ELR (cell line): ENCODE results near the gene PXDN.
A peak's percentile ranks its signal among the peaks of the same experiment; 100 is the strongest.
"Not testable (repeated sequence)": the region's sequence is repeated elsewhere in the genome, so short reads cannot be mapped to it uniquely, and the experiment has no call there.

Experiments used
- DNase-seq: peaks from one replicate; pipeline ENCODE4 v3.0.0-alpha.2; 2015; ENCODE audit warnings: low read depth

Gene PXDN

GRCh38 chr2:1702186-1702565 lies 42.1 kb downstream of the PXDN start:
- DNase-seq = no peak

- no peak for DNase-seq
These were observed 42.6 kb downstream of the PXDN start for GRCh38 chr2:1701556-1702185.

GRCh38 chr2:1701020-1701419 lies 43.3 kb downstream of the PXDN start:
- no peak for DNase-seq

GRCh38 chr2:1700427-1700826 lies 43.9 kb downstream of the PXDN start:
- not testable (repeated sequence) for DNase-seq

DNA sequence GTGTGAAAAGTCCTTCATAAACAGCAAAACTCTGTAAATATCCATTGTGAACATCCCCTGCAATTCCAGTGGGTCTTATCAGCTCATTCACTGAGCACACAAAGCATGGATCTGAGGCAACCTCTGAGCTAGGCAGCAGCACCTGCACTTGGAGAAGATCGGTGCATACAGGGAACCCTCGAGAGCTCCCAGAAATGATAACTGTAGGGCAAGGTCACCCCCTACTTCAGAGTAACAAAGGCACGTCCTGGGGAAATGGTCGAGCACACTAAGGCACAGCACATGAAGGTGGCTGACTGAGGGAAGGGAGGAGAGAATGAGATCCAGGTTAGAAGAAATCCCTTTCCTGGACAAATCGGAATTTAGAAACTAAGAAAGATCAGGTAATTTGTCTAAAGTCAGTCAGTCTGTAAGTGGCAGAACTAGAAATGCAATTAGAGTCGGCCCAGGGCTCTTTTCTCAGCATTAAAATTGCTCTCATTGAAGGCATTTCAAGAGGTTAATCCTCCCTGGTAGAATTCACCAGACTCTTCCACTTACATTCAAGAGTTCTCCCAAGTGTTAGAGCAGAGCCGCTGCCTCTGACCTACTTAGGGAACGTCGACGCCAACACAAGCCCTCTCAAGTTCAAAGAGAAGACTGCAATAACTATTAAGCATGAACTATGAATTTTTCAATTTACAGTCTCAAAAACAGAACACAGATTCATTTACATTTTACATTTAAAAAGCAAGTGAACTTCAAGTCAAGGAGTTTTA lies 45.9 kb downstream of the PXDN start:
- DNase-seq = no peak

DNA sequence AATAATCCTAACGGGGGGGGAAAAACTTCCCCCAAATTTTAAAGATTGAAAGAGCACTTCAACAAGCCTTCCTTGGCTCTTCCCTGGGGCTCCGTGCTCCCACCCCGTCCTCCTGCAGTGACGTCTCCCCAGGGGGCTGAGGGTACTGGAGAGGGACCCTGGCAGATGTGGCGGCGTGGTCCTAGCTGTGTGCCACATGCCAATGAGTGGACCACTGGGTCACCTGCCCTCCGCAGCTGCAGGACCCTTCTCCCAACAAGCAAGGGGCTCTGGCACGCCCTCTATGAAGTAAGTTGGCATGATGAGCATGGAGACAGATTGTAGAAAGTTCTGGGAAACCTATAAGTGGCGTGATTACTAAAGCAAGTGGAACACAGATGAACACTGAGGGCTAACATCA lies 46.7 kb downstream of the PXDN start:
- DNase-seq = no peak

GRCh38 chr2:1696472-1696871 lies 47.8 kb downstream of the PXDN start:
- DNase-seq = no peak

DNA sequence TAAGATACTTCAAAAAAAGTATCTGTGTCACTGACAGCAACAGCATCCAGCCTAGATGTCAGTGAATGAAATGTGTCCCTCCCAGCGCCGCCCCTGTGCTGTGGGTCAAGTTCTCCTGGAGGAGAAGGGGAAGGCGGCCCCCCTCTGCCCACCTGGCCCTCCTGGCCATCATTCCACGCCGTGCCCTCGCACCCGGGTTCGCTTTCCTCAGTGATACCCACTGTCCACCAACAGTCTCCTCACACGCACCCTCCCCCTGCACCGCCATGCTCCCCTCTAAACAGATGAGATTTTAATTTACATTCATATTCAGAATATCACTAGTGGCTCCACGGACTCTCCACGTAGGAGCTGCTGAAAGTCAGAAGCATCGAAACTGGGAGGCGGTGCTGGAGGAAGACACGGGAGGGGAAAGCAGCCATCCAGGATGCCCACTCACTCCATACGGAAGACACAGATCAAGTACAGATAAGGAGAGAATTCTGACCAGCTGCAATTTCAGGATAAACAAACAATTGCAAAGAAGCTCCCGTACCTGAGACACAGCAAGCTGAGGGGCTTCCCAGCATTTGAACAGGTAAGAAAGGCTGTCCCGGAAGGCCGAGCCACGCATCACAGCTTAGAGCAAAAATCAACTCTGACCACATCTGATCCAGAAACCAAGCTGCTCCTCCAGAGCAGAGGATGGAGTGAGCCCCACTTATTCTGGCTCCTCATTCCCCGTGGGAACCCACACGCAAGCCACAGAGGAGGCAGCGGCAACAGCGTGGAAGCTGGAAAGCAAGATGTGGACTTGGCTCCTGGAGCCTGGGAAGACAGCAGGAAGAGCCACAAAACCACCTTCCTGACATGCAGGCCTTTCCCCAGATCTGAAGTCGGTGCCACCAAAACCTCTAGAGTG lies 49.7 kb downstream of the PXDN start:
- DNase-seq = no peak

DNA sequence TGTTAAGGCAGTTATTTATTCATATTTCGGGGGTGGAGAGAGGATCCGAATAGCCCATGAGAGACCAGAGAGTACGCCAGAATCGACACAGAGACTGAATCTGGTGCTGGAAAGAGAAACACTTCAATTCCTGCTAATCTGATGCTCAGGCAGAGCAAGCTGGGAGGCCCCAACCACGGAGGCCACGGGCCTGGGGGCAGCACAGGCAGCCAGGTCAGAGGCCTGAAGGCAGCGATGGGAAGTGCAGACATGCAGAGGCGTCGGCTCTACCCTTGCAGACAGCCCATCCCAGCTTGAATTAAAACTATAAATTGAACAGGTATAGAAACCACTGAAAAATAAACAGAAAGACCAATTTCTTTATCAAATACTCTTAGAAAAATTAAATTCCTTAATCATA lies 50.6 kb downstream of the PXDN start:
- DNase-seq = no peak

DNA sequence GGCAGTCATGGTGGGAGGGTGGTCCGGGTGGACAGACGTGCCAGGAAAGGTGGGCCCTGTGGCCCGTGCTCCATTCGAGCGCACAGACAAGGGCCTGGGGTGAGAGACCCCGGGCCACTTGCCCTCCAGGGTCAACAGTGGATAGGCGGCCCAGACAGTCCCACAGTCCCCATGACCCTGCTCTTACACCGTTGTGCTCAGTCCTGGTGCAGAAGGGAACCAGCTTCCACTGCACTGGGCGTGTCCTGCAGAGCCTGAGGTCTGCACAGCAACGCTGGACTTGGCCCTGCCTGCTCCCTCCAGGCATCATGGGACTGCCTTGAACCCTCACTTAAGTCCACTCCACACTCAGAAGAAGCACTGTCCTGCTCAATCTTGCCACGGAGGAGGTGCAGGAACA lies 52.0 kb downstream of the PXDN start:
- DNase-seq = no peak

DNA sequence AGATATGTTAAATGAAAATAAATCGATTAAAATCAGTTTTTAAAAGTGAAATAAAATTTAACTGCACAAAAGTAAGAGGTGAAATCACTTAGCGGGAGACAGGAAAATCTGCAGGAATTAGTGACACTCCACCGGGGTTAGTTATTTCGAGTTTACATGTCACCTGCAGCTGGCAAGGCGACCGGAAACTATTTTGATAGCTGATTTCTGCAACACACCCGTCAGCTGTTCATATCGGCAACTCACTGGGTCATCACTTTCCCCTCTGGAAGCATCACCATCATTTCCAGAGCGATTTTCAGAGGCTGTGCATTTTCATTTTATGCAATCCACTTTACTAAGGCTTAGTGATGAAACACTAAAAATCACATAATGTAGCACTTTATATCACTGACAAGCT lies 52.9 kb downstream of the PXDN start:
- no peak for DNase-seq

- no peak for DNase-seq
These were observed 54.1 kb downstream of the PXDN start for GRCh38 chr2:1690056-1690775.

DNA sequence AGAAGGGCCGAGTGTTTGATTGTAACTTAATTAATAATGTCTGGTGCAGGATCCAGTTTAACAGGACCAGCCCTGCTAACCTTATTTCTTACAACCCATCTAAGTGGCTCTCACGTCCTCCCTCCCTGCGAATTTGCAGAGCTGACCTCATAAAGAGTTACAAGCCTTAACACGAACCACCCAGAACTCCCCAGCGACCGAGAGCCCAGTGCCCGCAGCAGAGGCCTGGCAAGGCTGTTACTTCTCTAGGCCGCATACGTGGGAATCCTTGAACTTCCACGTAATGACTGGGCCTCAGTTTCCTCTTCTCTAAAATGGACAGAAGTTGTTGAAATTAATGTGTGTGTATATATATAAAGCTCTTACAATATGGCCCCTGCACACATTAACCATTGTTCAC lies 55.5 kb downstream of the PXDN start:
- DNase-seq = no peak

GRCh38 chr2:1688161-1688560 lies 56.2 kb downstream of the PXDN start:
- no peak for DNase-seq

DNA sequence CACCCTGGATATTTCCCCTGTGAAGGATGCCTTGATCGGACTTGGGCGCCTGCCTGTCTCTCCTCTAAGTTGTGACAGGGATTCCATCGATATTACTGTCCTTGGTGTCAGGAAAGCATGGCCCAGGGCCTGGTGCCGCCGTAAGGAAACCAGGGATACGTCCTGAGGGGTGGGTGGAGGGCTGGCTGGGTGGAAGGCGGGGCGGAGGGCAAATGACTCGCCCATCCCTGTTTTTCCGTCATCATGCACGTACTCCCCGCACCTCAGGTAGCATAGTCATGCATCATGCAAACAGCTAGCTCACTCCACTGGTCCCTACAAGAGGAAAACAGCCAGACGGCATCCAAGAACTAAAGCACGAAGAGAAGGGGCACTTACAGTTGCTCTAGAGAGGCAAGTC lies 57.1 kb downstream of the PXDN start:
- peak; percentile 23 for DNase-seq

DNA sequence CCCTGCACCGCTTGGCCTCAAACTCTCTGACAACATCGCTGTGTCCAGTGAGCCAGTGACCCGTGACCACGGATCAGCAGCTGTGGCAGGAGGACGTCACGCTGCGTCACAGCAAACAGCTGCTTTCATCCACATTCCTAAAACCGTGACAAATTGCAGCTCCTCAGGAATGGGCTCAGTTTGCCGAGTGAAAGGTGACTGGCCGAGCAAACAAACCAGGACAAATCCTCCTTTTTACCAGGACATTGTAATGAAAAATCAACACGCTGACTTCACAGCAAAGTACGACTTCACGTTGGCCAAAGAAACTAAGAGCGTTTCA lies 57.6 kb downstream of the PXDN start:
- DNase-seq = peak; percentile 72

- peak; percentile 82 for DNase-seq
These were observed 58.1 kb downstream of the PXDN start for GRCh38 chr2:1685957-1686783.

DNA sequence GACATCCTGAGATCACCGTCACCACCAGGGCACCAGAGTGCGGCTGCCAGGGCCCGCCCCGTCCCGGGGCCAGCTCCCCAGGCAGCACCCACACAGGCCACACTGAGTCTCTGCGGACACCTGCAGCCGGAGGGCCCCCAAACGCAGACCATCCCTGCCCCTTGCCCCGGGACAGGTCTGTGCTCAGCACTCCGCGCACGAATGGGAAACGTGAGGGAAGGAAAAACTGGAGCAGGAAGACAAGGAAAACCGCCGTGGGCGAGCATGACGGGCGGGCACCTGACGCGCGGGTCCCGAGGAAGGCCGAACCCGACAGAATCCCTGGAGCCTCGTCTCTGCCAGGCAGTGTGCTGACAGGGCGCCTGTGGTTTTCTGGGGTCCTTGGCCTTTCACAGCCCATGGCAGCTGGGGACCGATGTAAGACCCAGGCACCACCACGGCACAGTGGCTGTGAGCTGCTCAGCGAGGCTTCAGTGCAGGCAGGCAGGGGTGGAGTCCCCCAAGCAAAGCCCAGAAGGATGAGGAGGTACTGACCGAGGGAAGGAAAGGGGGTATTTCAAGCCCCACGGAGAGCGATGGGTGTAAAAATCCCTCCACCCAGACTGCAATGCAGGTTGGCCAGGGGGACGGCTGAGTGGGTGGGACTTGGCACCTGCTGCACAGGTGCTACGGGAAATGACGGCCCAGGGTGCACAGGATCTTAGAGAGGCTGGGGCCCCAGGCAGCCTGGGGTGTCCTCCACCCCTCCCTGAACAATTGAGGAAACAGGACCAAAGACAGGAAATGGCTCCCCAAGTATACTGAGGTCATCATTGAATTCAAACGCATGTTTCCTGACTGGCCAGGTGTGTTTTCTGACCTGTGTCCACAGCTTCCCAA lies 59.0 kb downstream of the PXDN start:
- no peak for DNase-seq

DNA sequence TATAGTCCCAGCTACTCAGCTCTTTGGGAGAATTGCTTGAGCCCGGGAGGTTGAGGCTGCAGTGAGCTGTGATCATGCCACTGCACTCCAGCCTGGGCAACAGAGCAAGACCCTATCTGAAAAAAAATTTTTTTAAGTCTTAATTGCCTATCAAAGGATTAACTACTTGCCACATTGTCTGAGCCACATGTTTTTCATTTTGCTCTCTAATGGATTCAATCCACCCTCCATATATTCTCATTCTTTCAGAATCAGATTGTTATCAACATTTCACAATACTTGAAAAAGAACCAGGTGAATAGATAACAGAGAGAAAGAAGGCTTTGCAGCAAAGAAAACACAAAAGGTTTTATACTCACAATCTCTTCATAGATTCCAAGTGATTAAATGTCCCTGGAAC lies 61.0 kb downstream of the PXDN start:
- DNase-seq = no peak

DNA sequence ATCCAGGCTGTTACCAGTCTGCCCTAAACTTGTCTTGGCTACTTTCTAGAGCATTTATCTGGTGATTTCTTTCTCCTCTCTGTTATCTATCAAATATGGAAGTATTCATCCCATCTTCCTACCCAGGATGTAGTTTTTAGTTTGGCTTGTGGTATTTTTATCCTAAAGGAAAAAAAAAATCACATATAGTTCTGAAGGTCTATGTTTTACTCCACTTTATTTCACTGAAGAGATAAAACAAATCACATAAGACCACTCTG lies 62.2 kb downstream of the PXDN start:
- DNase-seq = no peak
